ENCODE data around the gene GTPBP4. TPM values are rescaled to one million over a fixed set of nuclear protein-coding genes. Genes with fewer than 3 reads are reported as not detected.

Gene GTPBP4
- total and polyA plus RNA-seq, 2 of the 8 experiments (the other 6 are each of a cell fraction or from before 2014, with no cell fraction given), result 16.9 to 98.1 TPM

- H3K4ac ChIP-seq (replicated peaks; ENCODE audit: insufficient read length, low read depth, low read length), result no peak overlapping the region
- WGBS, 2 experiments (ENCODE audit: extremely low coverage in 1 of 2, insufficient coverage in 1 of 2, insufficient read length in 1 of 2, insufficient replicate concordance in 2 of 2, low coverage in 1 of 2, low lambda C conversion rate in 2 of 2, missing lambda C conversion rate in 1 of 2), result 90% methylated on average over 7 of the region's 7 CpGs; no CpG with 5 or more reads in 1 of the 2 experiments
Measured at GRCh38 chr10:1029838-1030237, 41.6 kb downstream of the GTPBP4 start.

More at GRCh38 chr10:1029838-1030237, 41.6 kb downstream of the GTPBP4 start:
- peak overlapping the region; percentile 51; the same call in 1 of the 2 replicates for H4K8ac ChIP-seq (ENCODE audit: extremely low read depth, insufficient read depth, low read length)
- no peaks in the 10 kb centered on the region for H3K23me2 ChIP-seq (ENCODE audit: low read depth, low read length)
- no peak overlapping the region for H3K4me3 ChIP-seq (ENCODE audit: extremely low read depth in 1 of 4, insufficient read depth in 2 of 4, low read depth in 3 of 4, low read length in 4 of 4)
- H2BK12ac ChIP-seq (ENCODE audit: low read depth, low read length), result no peak overlapping the region
- no peak overlapping the region for H2BK15ac ChIP-seq (ENCODE audit: low read length)
- no peak overlapping the region for H3K4me2 ChIP-seq (ENCODE audit: insufficient read depth in 1 of 2, low read depth in 2 of 2, low read length in 2 of 2)
- no peak overlapping the region for H2AK5ac ChIP-seq (ENCODE audit: low read depth, low read length)
- no peaks in the 10 kb centered on the region; the same call in 1 of the 2 replicates for H3K79me1 ChIP-seq (ENCODE audit: low read depth, low read length)
- no peak overlapping the region for H2BK5ac ChIP-seq (ENCODE audit: low read depth, low read length)
- no peaks in the 10 kb centered on the region for H3K36me3 ChIP-seq (ENCODE audit: control insufficient read depth in 2 of 4, insufficient read depth in 4 of 4, low read length in 3 of 4)
- no peaks in the 10 kb centered on the region for H3K27me3 ChIP-seq (replicated peaks in 1 of 4; ENCODE audit: control insufficient read depth in 3 of 4, extremely low read depth in 1 of 4, insufficient read depth in 3 of 4, low read length in 3 of 4)
- H2BK120ac ChIP-seq (replicated peaks; ENCODE audit: low read depth, low read length), result no peak overlapping the region
- no peak overlapping the region for H4K5ac ChIP-seq (ENCODE audit: insufficient read length, low read depth, low read length)
- no peak overlapping the region for H3K18ac ChIP-seq (ENCODE audit: extremely low read depth, low read length)
- no peak overlapping the region for H3K56ac ChIP-seq (replicated peaks; ENCODE audit: insufficient read length, low read depth, low read length)
- no peak overlapping the region for H3K14ac ChIP-seq (ENCODE audit: insufficient read length)
- H3K9ac ChIP-seq (replicated peaks in 1 of 4; ENCODE audit: extremely low read depth in 1 of 4, low read depth in 3 of 4, low read length in 3 of 4), result no peak overlapping the region
- no peaks in the 10 kb centered on the region for H4K20me1 ChIP-seq (replicated peaks in 1 of 2; ENCODE audit: control insufficient read depth in 1 of 2, insufficient read depth in 2 of 2, low read length in 2 of 2)
- no peak overlapping the region for H3K27ac ChIP-seq (ENCODE audit: low read depth, low read length)
- no peaks in the 10 kb centered on the region; a peak in 1 of 7 replicates for H3K4me1 ChIP-seq (replicated peaks in 1 of 4; ENCODE audit: control insufficient read depth in 3 of 4, insufficient read depth in 4 of 4, low read length in 3 of 4)
- H4K91ac ChIP-seq (replicated peaks; ENCODE audit: insufficient read length, low read length), result no peak overlapping the region
- ChIA-PET CTCF (ENCODE audit: partially characterized antibody) (interaction anchor here (1.1 kb wide), 1 partner anchor 11 kb away, joined by 3 read pairs; no protein-coding TSS in a partner anchor), POLR2A (ENCODE audit: partially characterized antibody) (interaction anchor here (0.8 to 3.8 kb wide), 3 partner anchors 9 to 37 kb away, joined by 3 to 14 read pairs (median 3); partner anchors contain the start of gene IDI1)
- TF ChIP-seq CREB1 (IDR thresholded peaks at IDR 0.05), result no peak
- TF ChIP-seq EGR1 (IDR thresholded peaks at IDR 0.05; ENCODE audit: borderline replicate concordance, low read depth, low read length), result no peak
- no peak for TF ChIP-seq NRF1 (IDR thresholded peaks at IDR 0.05; ENCODE audit: low read depth, low read length)
- no peak for TF ChIP-seq USF2 (IDR thresholded peaks at IDR 0.05; ENCODE audit: low read length)
- no peak for TF ChIP-seq ASH2L (IDR thresholded peaks at IDR 0.05; ENCODE audit: low read length)
- TF ChIP-seq CBX8 (IDR thresholded peaks at IDR 0.05; ENCODE audit: borderline replicate concordance, low read depth, low read length), result no peak
- no peak for TF ChIP-seq BCL11A (IDR thresholded peaks at IDR 0.05; ENCODE audit: low read depth in 2 of 2, low read length in 2 of 2)
- TF ChIP-seq YY1 (IDR thresholded peaks at IDR 0.05; ENCODE audit: low read depth, low read length), result no peak
- TF ChIP-seq SAP30 (IDR thresholded peaks at IDR 0.05; ENCODE audit: insufficient read depth, insufficient replicate concordance, low read length), result no peak
- TF ChIP-seq SIRT6 (IDR thresholded peaks at IDR 0.05; ENCODE audit: low read length), result no peak
- no peak for TF ChIP-seq E2F6 (IDR thresholded peaks at IDR 0.05)
- H3K79me2 ChIP-seq (ENCODE audit: control insufficient read depth in 1 of 2, insufficient read depth in 2 of 2, low read length in 2 of 2), result no peaks in the 10 kb centered on the region
- no peak overlapping the region for H3K23ac ChIP-seq (ENCODE audit: insufficient read length)
- FAIRE-seq, result no peak
- no peak for DNase-seq (ENCODE audit: low read depth in 1 of 2, low spot score in 2 of 2)
- no peaks in the 10 kb centered on the region for H3K9me3 ChIP-seq (ENCODE audit: insufficient read depth in 2 of 2, low read depth in 1 of 2, low read length in 1 of 2)
- no peak overlapping the region for H2BK20ac ChIP-seq (ENCODE audit: low read length)
- no peak overlapping the region for H2AFZ ChIP-seq (ENCODE audit: low read length)

Data from H1 (cell line).